ENCODE measurements around the gene KLHL15.

KLHL15 gene

DNA sequence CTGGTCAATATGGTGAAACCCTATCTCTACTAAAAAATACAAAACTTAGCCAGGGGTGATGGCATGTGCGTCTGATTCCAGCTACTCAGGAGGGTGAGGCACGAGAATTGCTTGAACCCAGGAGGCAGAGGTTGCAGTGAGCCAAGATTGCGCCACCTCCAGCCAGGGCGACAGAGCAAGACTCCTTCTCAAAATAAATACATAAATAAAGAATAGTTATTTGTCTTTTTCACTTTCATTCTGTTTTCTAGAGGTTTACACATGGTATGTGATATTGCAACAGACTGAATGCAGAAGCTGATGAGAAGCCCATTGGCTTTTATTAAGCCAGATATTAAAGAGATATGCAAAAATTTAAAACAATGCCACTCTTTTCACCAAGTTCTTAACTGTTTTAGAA lies 8.2 kb downstream of the KLHL15 start:
- no peak for TF ChIP-seq POLR2AphosphoS5 (IDR thresholded peaks at IDR 0.05; ENCODE audit: low read depth, low read length)
- TF ChIP-seq, protein P1, sequence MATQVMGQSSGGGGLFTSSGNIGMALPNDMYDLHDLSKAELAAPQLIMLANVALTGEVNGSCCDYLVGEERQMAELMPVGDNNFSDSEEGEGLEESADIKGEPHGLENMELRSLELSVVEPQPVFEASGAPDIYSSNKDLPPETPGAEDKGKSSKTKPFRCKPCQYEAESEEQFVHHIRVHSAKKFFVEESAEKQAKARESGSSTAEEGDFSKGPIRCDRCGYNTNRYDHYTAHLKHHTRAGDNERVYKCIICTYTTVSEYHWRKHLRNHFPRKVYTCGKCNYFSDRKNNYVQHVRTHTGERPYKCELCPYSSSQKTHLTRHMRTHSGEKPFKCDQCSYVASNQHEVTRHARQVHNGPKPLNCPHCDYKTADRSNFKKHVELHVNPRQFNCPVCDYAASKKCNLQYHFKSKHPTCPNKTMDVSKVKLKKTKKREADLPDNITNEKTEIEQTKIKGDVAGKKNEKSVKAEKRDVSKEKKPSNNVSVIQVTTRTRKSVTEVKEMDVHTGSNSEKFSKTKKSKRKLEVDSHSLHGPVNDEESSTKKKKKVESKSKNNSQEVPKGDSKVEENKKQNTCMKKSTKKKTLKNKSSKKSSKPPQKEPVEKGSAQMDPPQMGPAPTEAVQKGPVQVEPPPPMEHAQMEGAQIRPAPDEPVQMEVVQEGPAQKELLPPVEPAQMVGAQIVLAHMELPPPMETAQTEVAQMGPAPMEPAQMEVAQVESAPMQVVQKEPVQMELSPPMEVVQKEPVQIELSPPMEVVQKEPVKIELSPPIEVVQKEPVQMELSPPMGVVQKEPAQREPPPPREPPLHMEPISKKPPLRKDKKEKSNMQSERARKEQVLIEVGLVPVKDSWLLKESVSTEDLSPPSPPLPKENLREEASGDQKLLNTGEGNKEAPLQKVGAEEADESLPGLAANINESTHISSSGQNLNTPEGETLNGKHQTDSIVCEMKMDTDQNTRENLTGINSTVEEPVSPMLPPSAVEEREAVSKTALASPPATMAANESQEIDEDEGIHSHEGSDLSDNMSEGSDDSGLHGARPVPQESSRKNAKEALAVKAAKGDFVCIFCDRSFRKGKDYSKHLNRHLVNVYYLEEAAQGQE (IDR thresholded peaks at IDR 0.05; ENCODE audit: insufficient read depth in 1 of 2, low read depth in 2 of 2, low read length in 2 of 2) = no peak
- TF ChIP-seq SIN3A (IDR thresholded peaks at IDR 0.05; ENCODE audit: borderline replicate concordance, insufficient read depth, low read length) = no peak
- TF ChIP-seq FOXP2 (optimal IDR thresholded peaks at IDR 0.05; ENCODE audit: borderline replicate concordance, extremely low read depth, extremely low read length, insufficient read depth) = no peak
- TF ChIP-seq TAF1 (IDR thresholded peaks at IDR 0.05; ENCODE audit: borderline replicate concordance, insufficient read depth, low read length) = no peak

DNA sequence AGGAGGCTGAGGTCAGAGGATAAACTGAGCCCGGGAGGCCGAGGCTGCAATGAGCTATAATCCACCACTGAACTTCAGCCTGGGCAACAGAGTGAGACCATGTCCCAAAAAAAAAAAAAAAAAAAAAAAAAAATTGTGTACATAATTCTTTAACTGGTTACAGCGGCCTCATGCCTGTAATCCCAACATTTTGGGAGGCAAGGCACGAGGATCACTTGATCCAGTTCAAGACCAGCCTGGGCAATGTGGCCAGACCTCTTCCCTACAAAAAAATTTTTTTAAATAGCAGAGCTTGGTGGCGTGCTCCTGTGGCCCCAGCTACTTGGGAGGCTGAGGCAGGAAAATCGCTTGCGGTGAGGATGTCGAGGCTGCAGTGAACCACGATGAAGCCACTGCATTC lies 9.3 kb downstream of the KLHL15 start:
- TF ChIP-seq SIN3A (IDR thresholded peaks at IDR 0.05; ENCODE audit: borderline replicate concordance, insufficient read depth, low read length) = no peak
- TF ChIP-seq, protein P1 (IDR thresholded peaks at IDR 0.05; ENCODE audit: insufficient read depth in 1 of 2, low read depth in 2 of 2, low read length in 2 of 2) = no peak
- TF ChIP-seq POLR2AphosphoS5 (IDR thresholded peaks at IDR 0.05; ENCODE audit: low read depth, low read length) = no peak
- TF ChIP-seq TAF1 (IDR thresholded peaks at IDR 0.05; ENCODE audit: borderline replicate concordance, insufficient read depth, low read length) = no peak
- no peak for TF ChIP-seq FOXP2 (optimal IDR thresholded peaks at IDR 0.05; ENCODE audit: borderline replicate concordance, extremely low read depth, extremely low read length, insufficient read depth)

DNA sequence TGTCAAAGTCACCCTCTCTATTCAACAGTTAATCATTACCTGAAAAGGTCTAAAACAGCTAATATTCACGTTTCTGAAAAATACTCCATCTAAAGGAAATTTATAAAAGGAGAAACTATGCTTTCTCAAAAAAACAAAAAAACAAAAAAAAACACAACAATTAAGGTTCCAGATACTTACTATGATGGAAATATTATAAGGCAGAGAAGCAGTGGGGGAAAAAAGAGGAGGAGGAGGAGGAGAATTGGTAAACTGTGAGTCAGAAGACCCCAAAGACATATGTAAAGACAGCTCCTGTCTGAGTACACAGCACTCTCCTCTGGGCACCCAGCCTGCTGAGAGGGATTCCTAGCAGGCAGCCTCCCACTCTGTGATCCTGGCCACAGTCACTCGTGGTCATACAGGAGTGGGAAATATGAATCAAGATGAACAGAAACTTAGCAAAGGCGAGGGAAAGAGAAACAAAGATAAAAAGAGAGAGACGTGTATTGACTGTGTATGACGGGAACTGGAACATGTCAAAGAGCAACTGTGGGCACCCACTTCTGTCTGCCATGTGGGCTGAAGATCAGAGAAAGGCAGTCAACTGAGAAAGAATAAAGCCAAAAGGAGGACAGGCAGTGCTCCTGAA lies 12.5 kb downstream of the KLHL15 start:
- TF ChIP-seq FOXP2 (optimal IDR thresholded peaks at IDR 0.05; ENCODE audit: borderline replicate concordance, extremely low read depth, extremely low read length, insufficient read depth) (no peak), POLR2AphosphoS5 (IDR thresholded peaks at IDR 0.05; ENCODE audit: low read depth, low read length) (no peak), TAF1 (IDR thresholded peaks at IDR 0.05; ENCODE audit: borderline replicate concordance, insufficient read depth, low read length) (no peak), SIN3A (IDR thresholded peaks at IDR 0.05; ENCODE audit: borderline replicate concordance, insufficient read depth, low read length) (no peak)
- TF ChIP-seq, protein P1 (IDR thresholded peaks at IDR 0.05; ENCODE audit: insufficient read depth in 1 of 2, low read depth in 2 of 2, low read length in 2 of 2) = no peak

DNA sequence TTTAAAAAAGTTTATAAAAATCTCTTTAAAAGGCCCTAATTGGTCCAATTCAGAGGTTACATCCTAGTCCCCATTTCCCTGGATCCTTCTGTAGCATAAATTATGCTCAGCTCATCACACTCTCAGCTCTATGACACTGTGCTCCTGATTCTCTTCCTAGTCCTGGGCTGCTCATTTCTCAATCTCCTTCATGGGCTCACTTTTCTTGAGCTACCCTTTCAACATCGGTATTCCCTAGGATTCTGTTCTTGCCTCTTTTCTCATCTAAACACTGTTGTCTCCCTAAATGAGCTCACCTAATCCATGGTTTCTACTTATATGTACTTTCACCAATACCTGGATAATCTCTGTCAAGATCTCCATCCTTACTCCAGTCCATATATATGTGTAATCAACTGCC lies 14.7 kb downstream of the KLHL15 start:
- no peak for TF ChIP-seq SIN3A (IDR thresholded peaks at IDR 0.05; ENCODE audit: borderline replicate concordance, insufficient read depth, low read length)
- TF ChIP-seq POLR2AphosphoS5 (IDR thresholded peaks at IDR 0.05; ENCODE audit: low read depth, low read length) = no peak
- TF ChIP-seq, protein P1 (IDR thresholded peaks at IDR 0.05; ENCODE audit: insufficient read depth in 1 of 2, low read depth in 2 of 2, low read length in 2 of 2) = no peak

DNA sequence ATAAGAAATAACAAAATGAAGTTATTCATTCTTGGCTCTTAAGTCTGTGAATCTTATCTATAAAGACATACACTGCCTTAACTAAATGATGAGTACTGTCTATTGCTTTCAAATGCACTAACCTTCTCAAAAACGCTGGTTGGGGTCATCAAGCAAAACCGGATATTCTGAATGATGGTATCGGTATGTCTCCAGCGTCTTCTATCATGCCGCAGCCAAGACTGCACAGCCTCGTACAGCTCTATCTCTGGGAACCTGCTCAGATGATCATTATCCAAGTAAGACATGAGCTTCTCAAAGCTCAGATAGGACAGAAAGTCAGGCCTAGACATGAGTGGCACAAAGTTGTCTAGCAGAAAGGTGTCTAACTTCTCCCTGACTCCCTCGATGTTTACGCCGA lies 21.1 kb downstream of the KLHL15 start:
- TF ChIP-seq, protein P1 (IDR thresholded peaks at IDR 0.05; ENCODE audit: insufficient read depth in 1 of 2, low read depth in 2 of 2, low read length in 2 of 2) = no peak
- TF ChIP-seq FOXP2 (optimal IDR thresholded peaks at IDR 0.05; ENCODE audit: borderline replicate concordance, extremely low read depth, extremely low read length, insufficient read depth) (no peak), TAF1 (IDR thresholded peaks at IDR 0.05; ENCODE audit: borderline replicate concordance, insufficient read depth, low read length) (no peak), POLR2AphosphoS5 (IDR thresholded peaks at IDR 0.05; ENCODE audit: low read depth, low read length) (no peak), SIN3A (IDR thresholded peaks at IDR 0.05; ENCODE audit: borderline replicate concordance, insufficient read depth, low read length) (no peak)

Data from PFSK-1 (cell line).